NCI-H774 (cell line): Measurements from ENCODE around the gene CEP112.
A peak's percentile ranks its signal among the peaks of the same experiment; 100 is the strongest.

Experiments
- DNase-seq: peaks from one replicate; lab custom pipeline; 2025; lab: John Stamatoyannopoulos, UW

CEP112 gene

GRCh38 chr17:65926599-65926998 lies 265.3 kb downstream of the CEP112 start:
- DNase-seq = no peak

- no peak for DNase-seq
Measured at GRCh38 chr17:65925606-65926307, 266.2 kb downstream of the CEP112 start.

GRCh38 chr17:65920996-65921395 lies 270.9 kb downstream of the CEP112 start:
- DNase-seq = no peak

DNA sequence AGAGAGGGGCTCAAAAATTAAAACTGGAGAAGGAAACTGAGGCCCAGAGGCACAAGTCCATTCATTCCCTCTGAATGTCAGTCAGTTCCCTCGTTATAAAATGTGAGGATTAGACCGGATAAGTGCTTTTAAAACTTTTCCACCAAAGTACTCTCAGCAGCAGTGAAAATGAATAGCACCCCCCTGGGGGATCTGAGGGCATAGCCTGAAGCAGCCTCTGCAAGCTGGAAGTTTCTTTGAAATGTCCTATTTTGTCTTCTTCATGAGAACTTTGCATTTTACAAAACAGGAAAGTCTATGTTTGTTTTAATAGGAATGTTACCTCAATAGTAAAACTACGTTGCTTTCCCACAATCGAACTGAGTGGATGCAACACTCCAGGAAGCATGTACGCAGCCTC lies 273.0 kb downstream of the CEP112 start:
- no peak for DNase-seq

DNA sequence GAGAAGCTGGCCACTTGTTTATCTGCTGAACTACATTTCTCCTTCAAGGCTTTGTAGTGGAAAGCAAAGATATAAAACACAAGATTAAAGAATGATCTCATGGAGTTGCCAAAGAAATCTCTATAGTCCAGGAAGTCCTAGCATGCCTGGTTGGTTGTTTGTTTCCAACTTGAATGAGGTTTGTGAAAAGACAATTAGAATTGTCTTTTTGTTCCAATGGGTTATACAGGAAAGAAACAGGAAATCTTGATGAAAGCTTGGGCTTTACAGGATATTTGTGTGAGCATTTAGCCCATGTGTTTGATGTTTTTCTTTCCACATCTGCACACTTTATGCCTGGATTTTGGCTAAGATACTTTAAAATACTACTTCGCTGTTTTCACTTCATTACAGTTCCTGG lies 273.4 kb downstream of the CEP112 start:
- DNase-seq = no peak

- DNase-seq = no peak
Measured at GRCh38 chr17:65917560-65917959, 274.4 kb downstream of the CEP112 start.

GRCh38 chr17:65916425-65916824 lies 275.5 kb downstream of the CEP112 start:
- DNase-seq = no peak

- no peak for DNase-seq
Measured at GRCh38 chr17:65914784-65915342, 277.1 kb downstream of the CEP112 start.

DNA sequence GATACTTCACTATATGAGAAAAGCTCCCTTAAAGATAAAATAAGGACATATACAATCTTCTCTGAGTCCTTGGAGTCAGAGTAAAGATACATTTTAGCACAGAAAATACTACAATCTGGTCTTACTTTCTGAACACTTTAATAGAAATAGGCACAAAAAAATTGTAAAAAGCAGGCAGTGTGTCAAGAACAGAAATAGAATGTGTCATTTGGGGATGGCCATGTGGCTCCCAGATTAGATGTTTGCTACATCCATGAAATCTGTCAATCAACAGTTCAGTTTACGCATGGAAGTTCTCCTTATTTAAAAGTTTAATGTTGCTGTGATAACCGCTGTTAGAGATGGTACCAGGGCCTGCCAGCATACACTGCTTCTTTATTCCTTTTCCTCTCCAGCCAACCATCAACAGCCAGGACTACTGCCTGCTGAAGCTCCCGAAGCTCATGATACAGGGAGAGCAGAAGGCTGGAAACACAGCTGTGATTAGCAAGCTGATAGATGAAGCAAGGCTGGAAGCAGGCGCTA lies 278.5 kb downstream of the CEP112 start:
- DNase-seq = no peak

DNA sequence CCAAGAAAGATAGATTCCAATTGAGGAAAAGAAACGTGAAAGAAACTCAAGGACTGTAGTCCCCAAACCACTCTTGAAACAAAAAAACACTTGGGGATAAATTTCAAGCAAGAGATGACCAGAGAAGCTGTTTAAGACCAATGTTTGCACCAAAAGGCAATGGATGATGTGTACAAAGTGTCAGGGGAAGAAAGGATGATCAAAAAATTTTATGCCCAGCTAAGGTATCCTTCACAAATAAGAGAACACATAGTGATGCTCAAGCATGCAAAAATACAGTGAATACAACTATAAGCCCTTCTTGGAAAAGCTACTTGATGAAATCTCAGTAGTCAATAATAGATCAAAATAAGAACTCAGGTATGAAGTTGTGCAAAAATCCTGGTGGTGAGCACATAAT lies 281.1 kb downstream of the CEP112 start:
- DNase-seq = no peak

DNA sequence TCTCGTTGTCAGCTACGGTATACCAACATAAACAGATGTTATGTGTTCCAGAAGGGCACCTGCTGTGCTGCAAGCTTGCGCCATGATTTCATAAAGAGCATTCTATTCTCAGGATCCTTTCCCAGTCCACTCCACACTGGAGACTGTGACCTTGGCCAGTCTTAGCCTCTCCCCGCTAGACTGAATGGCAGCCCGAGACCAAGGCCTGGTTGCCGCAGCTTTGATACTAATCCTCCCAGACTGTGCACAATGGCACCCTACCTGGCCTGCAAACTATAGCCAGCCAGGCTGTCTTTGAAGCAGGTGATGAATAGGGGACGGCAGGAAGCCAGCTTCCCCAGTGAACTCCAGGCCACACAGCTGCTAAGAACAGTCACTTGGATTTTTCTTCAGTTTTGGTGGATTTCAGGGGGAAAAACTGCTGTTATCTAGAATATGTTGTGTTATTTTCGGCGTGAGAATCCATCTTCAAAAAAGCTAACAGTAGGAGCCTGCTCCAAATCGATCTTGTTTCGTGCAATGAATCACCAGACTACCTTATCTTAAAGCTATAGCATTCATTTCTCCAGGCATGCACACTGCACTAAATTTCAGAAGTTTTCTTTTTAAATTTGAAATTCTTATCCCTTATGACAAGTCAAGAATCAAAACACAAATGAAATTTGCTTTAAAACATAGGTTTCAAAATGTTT lies 289.0 kb downstream of the CEP112 start:
- peak; percentile 72 for DNase-seq

GRCh38 chr17:65902155-65902554 lies 289.8 kb downstream of the CEP112 start:
- DNase-seq = peak; percentile 72

DNA sequence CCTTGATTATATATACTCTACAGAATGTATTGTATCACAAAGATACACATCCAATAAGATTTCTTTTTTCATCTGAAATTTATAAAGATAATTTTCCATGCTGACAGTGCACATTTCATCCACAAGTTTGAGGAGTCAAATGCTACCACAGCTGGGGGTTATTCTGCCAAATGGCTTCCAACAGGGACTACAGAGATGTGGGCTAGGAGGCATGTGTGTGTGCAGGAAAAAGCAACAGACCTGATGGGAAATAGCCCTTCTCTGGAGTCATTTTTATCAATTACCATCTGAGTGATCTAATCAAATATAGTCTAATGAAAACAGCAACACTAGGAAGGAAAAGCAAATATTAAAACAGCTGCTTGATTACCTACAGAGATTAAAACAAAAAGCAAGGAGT lies 290.5 kb downstream of the CEP112 start:
- peak; percentile 75 for DNase-seq

DNA sequence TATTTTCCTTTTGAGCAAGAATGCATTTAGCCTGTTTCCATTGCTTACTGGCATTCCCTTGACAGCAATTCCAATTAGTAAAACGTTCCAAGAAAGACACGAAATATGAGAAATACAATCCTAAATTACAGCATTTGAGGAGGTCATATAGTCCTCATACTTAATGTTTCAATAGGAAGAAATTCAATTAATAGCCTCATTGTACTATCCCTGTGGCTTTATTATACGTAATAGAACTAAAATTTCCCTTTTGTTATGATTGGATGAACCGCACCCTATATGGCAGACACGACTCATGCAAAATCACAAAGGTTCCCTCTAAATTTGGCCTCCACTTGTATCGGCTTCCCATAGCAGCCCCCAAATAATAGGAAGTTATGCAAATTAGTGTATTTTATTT lies 291.7 kb downstream of the CEP112 start:
- peak; percentile 18 for DNase-seq

DNA sequence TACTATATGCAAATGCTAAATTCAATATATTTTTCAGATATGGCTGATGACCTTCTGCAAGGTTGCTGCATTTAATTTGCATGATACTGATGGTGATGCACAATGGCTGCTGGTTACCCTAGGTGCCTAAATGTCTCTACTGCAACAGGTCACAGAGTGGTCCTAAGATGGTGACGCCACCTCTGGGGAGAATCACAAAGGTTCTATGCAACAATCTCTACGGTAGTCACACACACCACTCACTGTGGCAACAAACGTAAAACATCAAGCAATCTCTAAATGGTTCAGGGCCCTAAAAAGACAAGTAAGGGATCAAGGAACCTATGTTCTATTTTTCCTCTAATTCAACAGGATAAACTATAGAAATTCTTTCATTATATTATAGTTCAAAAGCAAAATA lies 293.3 kb downstream of the CEP112 start:
- peak; percentile 49 for DNase-seq

GRCh38 chr17:65896889-65897288 lies 295.0 kb downstream of the CEP112 start:
- DNase-seq = peak; percentile 90

- DNase-seq = no peak
Measured at GRCh38 chr17:65895969-65896368, 296.0 kb downstream of the CEP112 start.

GRCh38 chr17:65893692-65894279 lies 298.1 kb downstream of the CEP112 start:
- no peak for DNase-seq

GRCh38 chr17:65892912-65893377 lies 299.0 kb downstream of the CEP112 start:
- DNase-seq = no peak

GRCh38 chr17:65891231-65891735 lies 300.6 kb downstream of the CEP112 start:
- no peak for DNase-seq

- DNase-seq = no peak
Measured at GRCh38 chr17:65888649-65889048, 303.3 kb downstream of the CEP112 start.
